Right lobe of liver (tissue), 6 donors: ENCODE measurements around the gene DIO3. TPM values are rescaled to one million over a fixed set of nuclear protein-coding genes. Genes with fewer than 3 reads are reported as not detected.

Source experiments
- ATAC-seq, 4 donors: fragments of 200-7000 bp; cut with Tn5 transposase; one replicate each; pipeline ENCODE4 v1.9.1; 2020; ENCODE audit warnings: mild to moderate bottlenecking in 4 of 4, moderate library complexity in 4 of 4
- DNase-seq, 3 donors: peaks; one replicate each; pipeline ENCODE4 v3.0.0-alpha.2; 2020
- H3K27ac ChIP-seq, 3 donors: fragments of 200-600 bp; one replicate each; pipeline ENCODE4 v1.8.0; 2022
- H3K27me3 ChIP-seq, 2 donors: fragments of 200-600 bp; one replicate each; pipeline ENCODE4 v1.8.0; 2022
- H3K36me3 ChIP-seq, 4 donors: fragments of 200-600 bp; sonication (generic) in 1 of 4; one replicate each; pipeline versions ENCODE4 v1.5.1 to v1.8.0; 2017 to 2022; ENCODE audit warnings: control low read depth in 1 of 4
- H3K4me1 ChIP-seq, 4 donors: fragments of 200-600 bp; sonication (generic) in 1 of 4; one replicate each; pipeline versions ENCODE4 v1.5.1 to v1.8.0; 2017 to 2022; ENCODE audit warnings: control low read depth in 1 of 4
- H3K4me3 ChIP-seq, 3 donors: fragments of 200-600 bp; one replicate each; pipeline ENCODE4 v1.8.0; 2022
- H3K9me3 ChIP-seq, 4 donors: fragments of 200-600 bp; sonication (generic) in 1 of 4; one replicate each; pipeline versions ENCODE4 v1.5.1 to v1.8.0; 2017 to 2022; ENCODE audit warnings: control low read depth in 1 of 4
- POLR2A ChIP-seq: fragments of 450-650 bp; IDR thresholded peaks from one replicate; pipeline ENCODE4 v1.6.1; 2017; ENCODE audit warnings: antibody characterized with exemption, mild to moderate bottlenecking
- WGBS: methylation state at CpG from one replicate; pipeline ENCODE4 v1.1.6; 2018; ENCODE audit warnings: low coverage, low lambda C conversion rate; ENCODE audit not compliant: insufficient coverage; ENCODE audit errors: missing lambda C conversion rate; 5-methylcytosine and 5-hydroxymethylcytosine counted together
- intact Hi-C, 2 donors: fragments of 100-400 bp; cut with DNase I; formaldehyde crosslinking; loops; one replicate each; pipeline versions ENCODE4 v1.11.2 to v1.14.1; 2022
- total RNA-seq, 6 experiments: library from RNA; depleted of rRNA in 2 of 6; stranded (reverse); fragments of >200 nt in 2 of 6; fragmentation: NEBNext Ultra II Directional in 3 of 6; extraction: Animal tissue kit (Norgen Biotek cat#: 25700) in 3 of 6; gene quantifications; one replicate each; pipeline versions ENCODE4 v1.1.0 to v1.2.4, GENCODE V29; 2016 to 2023
- TF ChIP-seq, protein P1 (sequence below), 4 donors: fragments of 200-600 bp in 3 of 4; fragments of 450-650 bp in 1 of 4; IDR thresholded peaks; one replicate each; pipeline versions ENCODE4 v1.5.1 to v1.8.0; 2016 to 2022; ENCODE audit warnings: antibody characterized with exemption in 4 of 4, mild to moderate bottlenecking in 2 of 4
- donor health status: DM: no; HTN: yes; CAD: no.
- donor health status: DM: no; HTN: no; CAD: no.
- donor health status: DM: no; HTN: no; CAD: no.
- donor health status: DM: no; HTN: yes; CAD: no.
- donor health status: DM: no; HTN: yes; CAD: no.

Gene DIO3
- total RNA-seq, 6 experiments from 2014 or later = 0.39 to 6.4 TPM; not detected in 4

DNA sequence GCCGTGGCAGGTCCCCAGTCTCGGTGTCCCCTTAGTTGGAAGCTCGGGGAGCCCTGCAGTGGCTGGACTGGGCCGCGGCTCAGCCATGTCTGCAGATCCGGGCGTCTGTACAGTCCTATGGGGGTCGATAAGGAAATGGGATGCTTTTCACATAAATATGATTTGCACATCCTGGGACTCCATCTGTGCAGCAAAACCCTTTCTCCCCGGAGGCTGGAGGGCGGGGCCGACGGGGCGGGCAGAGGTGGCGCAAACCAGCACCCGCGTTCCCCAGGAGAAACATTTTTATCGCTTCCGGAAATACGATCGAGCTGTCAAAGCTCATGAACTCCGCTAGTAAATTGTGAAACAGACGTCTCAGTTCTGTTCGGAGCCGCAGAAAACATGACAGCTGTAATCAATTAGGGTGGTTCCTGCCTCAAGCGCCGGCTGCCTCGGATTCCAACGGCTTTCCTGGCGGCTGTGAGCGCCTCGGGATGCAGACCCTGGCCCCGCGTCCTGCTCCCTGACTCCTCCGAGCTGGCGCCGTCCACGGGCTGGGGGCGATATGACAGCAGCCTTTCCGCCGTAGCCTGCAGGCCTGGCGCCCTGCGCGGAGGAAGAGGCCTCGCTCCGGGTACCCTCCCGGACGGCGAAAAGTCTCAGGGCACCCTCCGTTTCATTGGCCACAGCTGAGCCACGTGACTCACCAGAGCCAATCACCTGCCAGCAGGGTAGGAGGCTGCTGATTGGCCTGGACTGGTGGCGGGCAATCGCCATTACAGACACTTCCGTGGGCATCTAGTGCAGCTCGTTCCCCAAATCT is 23.0 kb downstream of the DIO3 start:
- DNase-seq = peak in 1 of 3 donors; percentile 42
- H3K4me3 ChIP-seq = no peak overlapping the region
- H3K4me1 ChIP-seq = no peaks in the 10 kb centered on the region
- H3K9me3 ChIP-seq = no peaks in the 10 kb centered on the region
- ATAC-seq = no peak
- no peak overlapping the region for H3K27ac ChIP-seq
- no peaks in the 10 kb centered on the region for H3K27me3 ChIP-seq
- H3K36me3 ChIP-seq = no peaks in the 10 kb centered on the region
- intact Hi-C loops = no loop called here
- 42% methylated on average over 16 of the region's 54 CpGs for WGBS
- TF ChIP-seq POLR2A = no peak
- TF ChIP-seq, protein P1, sequence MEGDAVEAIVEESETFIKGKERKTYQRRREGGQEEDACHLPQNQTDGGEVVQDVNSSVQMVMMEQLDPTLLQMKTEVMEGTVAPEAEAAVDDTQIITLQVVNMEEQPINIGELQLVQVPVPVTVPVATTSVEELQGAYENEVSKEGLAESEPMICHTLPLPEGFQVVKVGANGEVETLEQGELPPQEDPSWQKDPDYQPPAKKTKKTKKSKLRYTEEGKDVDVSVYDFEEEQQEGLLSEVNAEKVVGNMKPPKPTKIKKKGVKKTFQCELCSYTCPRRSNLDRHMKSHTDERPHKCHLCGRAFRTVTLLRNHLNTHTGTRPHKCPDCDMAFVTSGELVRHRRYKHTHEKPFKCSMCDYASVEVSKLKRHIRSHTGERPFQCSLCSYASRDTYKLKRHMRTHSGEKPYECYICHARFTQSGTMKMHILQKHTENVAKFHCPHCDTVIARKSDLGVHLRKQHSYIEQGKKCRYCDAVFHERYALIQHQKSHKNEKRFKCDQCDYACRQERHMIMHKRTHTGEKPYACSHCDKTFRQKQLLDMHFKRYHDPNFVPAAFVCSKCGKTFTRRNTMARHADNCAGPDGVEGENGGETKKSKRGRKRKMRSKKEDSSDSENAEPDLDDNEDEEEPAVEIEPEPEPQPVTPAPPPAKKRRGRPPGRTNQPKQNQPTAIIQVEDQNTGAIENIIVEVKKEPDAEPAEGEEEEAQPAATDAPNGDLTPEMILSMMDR (IDR thresholded peaks at IDR 0.05) = no peak

DNA sequence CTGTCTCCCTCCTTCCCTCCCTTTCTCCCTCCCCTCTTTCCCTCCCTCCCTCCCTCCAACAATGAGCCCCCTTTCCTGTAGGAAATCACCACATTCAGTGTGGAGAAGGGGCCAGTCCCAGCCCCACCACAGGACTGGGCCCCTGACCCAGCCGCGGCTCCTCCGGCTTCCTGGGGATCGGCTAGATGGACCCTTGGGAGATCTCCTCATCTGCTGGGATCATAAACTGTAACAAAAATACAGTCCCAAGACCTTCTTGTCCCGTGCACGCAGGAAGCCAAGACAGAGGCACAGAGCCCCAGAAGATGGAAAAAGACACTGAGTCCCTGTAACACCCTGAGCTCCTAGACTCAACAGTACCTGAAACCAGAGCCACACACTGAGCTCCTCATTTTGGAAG is 23.9 kb downstream of the DIO3 start:
- H3K4me1 ChIP-seq = no peaks in the 10 kb centered on the region
- DNase-seq (no peak), ATAC-seq (no peak)
- no peak overlapping the region for H3K4me3 ChIP-seq
- TF ChIP-seq, protein P1 (IDR thresholded peaks at IDR 0.05) = no peak
- TF ChIP-seq POLR2A = no peak
- WGBS = 92% methylated on average over 2 of the region's 6 CpGs
- intact Hi-C loops = no loop called here
- H3K9me3 ChIP-seq = no peaks in the 10 kb centered on the region
- H3K27me3 ChIP-seq = no peaks in the 10 kb centered on the region
- H3K27ac ChIP-seq = no peak overlapping the region
- H3K36me3 ChIP-seq = no peaks in the 10 kb centered on the region

DNA sequence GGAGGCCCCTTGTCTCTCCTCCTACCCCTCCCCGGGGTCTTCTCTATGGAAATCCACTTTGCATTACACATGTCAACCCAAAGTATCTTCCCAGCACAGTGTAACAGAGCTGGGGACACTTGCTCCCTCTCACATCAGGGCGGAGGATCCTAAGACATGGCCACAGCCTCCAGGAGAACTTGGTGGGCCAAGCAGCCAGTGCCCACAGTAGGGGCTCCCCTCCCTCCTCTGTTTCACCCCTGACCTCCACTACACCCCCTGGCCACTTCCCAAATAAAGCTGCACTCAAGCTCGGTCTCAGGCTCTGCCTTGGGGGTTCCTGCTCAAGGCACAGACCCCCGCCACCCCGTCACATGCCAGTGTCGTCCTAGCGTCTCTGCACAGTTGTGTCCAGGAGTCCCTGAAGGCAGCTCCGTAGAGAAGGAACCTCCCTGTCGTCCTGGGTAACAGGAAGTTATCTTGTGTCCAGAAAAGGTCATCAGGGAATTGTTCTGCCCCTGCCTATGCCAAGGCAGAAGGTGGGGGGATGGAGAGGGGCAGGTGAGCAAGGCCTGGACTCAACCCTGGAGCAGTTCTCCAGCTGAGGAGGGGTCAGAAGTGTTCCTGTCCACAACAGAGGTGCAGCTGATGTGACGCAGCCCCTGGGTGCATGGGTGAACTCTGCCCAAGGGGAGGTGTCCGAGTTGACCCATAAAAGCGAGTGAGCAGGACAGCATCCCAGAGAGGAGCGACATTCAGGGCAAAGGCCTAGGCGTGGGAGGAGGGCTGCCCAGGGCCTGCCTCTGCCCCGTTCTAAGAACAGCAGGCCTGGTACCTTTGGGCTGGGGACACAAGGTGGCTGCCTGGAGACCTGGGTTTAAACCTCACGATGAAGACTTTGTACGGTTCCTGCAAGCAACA is 25.5 kb downstream of the DIO3 start:
- no peaks in the 10 kb centered on the region for H3K4me1 ChIP-seq
- no peaks in the 10 kb centered on the region for H3K27me3 ChIP-seq
- no peak overlapping the region for H3K4me3 ChIP-seq
- H3K36me3 ChIP-seq = no peaks in the 10 kb centered on the region
- DNase-seq (peak in 1 of 3 donors; percentile 34), ATAC-seq (no peak)
- H3K27ac ChIP-seq = no peak overlapping the region
- no peak for TF ChIP-seq POLR2A
- TF ChIP-seq, protein P1 (IDR thresholded peaks at IDR 0.05) = no peak
- WGBS = 48% methylated on average over 7 of the region's 17 CpGs
- intact Hi-C loops = no loop called here
- H3K9me3 ChIP-seq = no peaks in the 10 kb centered on the region

DNA sequence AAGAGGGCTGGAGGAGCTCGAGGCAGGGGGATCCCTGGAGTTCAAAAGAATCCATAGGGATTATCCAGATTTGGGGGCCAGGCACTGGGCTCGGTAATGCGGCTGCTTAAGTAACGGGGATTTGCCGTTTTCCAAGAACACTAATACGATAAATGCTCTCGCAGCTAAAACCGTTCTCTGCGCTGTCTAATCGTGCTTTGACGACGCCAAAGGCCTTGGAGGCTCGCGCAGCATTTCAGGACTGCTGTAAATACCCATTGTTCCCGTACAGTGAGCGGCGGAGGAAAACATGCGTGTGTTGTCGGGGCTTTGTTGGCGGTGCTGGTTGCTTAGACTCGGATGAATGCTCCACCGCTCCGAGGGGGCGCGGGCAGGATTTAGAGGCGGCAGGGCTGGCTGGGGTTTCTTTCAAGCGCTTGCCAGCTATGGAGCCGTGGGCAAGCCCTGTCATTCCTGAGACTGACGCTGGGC is 26.2 kb downstream of the DIO3 start:
- no peak overlapping the region for H3K27ac ChIP-seq
- 91% methylated on average over 19 of the region's 29 CpGs for WGBS
- H3K27me3 ChIP-seq = no peaks in the 10 kb centered on the region
- H3K4me3 ChIP-seq = no peak overlapping the region
- DNase-seq (peak in 1 of 3 donors; percentile 20), ATAC-seq (no peak)
- intact Hi-C loops = no loop called here
- H3K9me3 ChIP-seq = no peaks in the 10 kb centered on the region
- TF ChIP-seq, protein P1 (IDR thresholded peaks at IDR 0.05) = no peak
- TF ChIP-seq POLR2A = no peak
- H3K36me3 ChIP-seq = no peaks in the 10 kb centered on the region
- H3K4me1 ChIP-seq = no peaks in the 10 kb centered on the region
